K562 (cell line): ENCODE data around the gene HSD17B8. TPM values are rescaled to one million over a fixed set of nuclear protein-coding genes. Genes with fewer than 3 reads are reported as not detected.

Experiments
- BMI1 ChIP-seq: fragments of 150-350 bp; IDR thresholded peaks from 2 replicates; pipeline ENCODE4 v1.6.1; 2014; ENCODE audit warnings: low read length
- CHD1 ChIP-seq: fragments of 200-600 bp; sonication (generic); IDR thresholded peaks from one replicate; pipeline ENCODE4 v1.6.1; 2012; ENCODE audit warnings: mild to moderate bottlenecking, moderate library complexity, low read length, inconsistent platforms
- EHMT2 ChIP-seq: fragments of 450-650 bp; IDR thresholded peaks from 2 replicates; pipeline ENCODE4 v1.6.1; 2018; ENCODE audit warnings: antibody characterized with exemption
- EWSR1 ChIP-seq: fragments of 450-650 bp; IDR thresholded peaks from 2 replicates; pipeline ENCODE4 v1.6.1; 2018; ENCODE audit warnings: borderline replicate concordance, mild to moderate bottlenecking, low read depth, moderate library complexity; ENCODE audit not compliant: partially characterized antibody
- GATAD2A ChIP-seq: fragments of 450-650 bp; IDR thresholded peaks from 2 replicates; pipeline ENCODE4 v1.6.1; 2017
- KDM2B ChIP-seq: fragments of 250-450 bp; sonication (Bioruptor Pico); IDR thresholded peaks from 2 replicates; pipeline ENCODE4 v1.8.0; 2021; ENCODE audit warnings: mild to moderate bottlenecking, moderate library complexity
- MTF1 ChIP-seq: fragments of 250-450 bp; sonication (Bioruptor Pico); IDR thresholded peaks from 2 replicates; pipeline ENCODE4 v1.9.0; 2021; ENCODE audit warnings: moderate library complexity, mild to moderate bottlenecking, inconsistent platforms, borderline replicate concordance
- NKRF ChIP-seq: fragments of 450-650 bp; IDR thresholded peaks from 2 replicates; pipeline ENCODE4 v1.6.1; 2016; ENCODE audit warnings: borderline replicate concordance
- POLR2AphosphoS5 ChIP-seq: IDR thresholded peaks from 2 replicates; pipeline ENCODE4 v1.6.1; 2011; ENCODE audit warnings: mild to moderate bottlenecking, low read depth, low read length, moderate library complexity; ENCODE audit not compliant: control insufficient read depth, insufficient read depth
- SMARCE1 ChIP-seq: fragments of 450-650 bp; IDR thresholded peaks from 2 replicates; pipeline ENCODE4 v1.7.1; 2016; ENCODE audit warnings: mild to moderate bottlenecking
- SPI1 ChIP-seq: IDR thresholded peaks from 2 replicates; pipeline ENCODE4 v1.6.1; 2011; ENCODE audit warnings: low read depth, low read length, control low read depth, borderline replicate concordance
- SRSF3 ChIP-seq: fragments of 200-400 bp; formaldehyde crosslinking; IDR thresholded peaks from 2 replicates; pipeline ENCODE4 v1.6.1; 2016; ENCODE audit warnings: mild to moderate bottlenecking, low read length, moderate library complexity; ENCODE audit not compliant: insufficient read depth
- YY1 ChIP-seq, 3 experiments: IDR thresholded peaks; 2 replicates each; pipeline ENCODE4 v1.6.1; 2011; ENCODE audit warnings: low read length in 2 of 3, mild to moderate bottlenecking in 2 of 3, moderate library complexity in 2 of 3, borderline replicate concordance in 1 of 3, control low read depth in 1 of 3, low read depth in 1 of 3; ENCODE audit not compliant: insufficient read depth in 3 of 3, insufficient replicate concordance in 2 of 3, control insufficient read depth in 1 of 3, insufficient read length in 1 of 3; ENCODE audit errors: extremely low read depth in 1 of 3
- ZBED1 ChIP-seq: IDR thresholded peaks from 2 replicates; pipeline ENCODE4 v1.6.1; 2014
- ZNF197 ChIP-seq: fragments of 200-800 bp; sonication (Bioruptor generic); IDR thresholded peaks from 2 replicates; pipeline ENCODE4 v1.6.1; 2016; ENCODE audit warnings: low read depth, missing genetic modification characterization, missing compliant biosample characterization
- ZNF239 ChIP-seq: fragments of 250-450 bp; sonication (Bioruptor Pico); IDR thresholded peaks from 2 replicates; pipeline ENCODE4 v1.4.0; 2020; ENCODE audit warnings: mild to moderate bottlenecking
- ZNF740 ChIP-seq, 3 experiments: fragments of 200-800 bp in 1 of 3; sonication (Bioruptor generic) in 1 of 3; sonication (generic) in 1 of 3; formaldehyde crosslinking in 1 of 3; IDR thresholded peaks; 2 replicates each; pipeline versions ENCODE4 v1.6.1 to v1.8.0; 2016 to 2022; ENCODE audit warnings: mild to moderate bottlenecking in 2 of 3, missing compliant biosample characterization in 2 of 3, missing genetic modification characterization in 2 of 3, missing genetic modification reagents in 1 of 3
- polyA plus RNA-seq, 8 experiments: library from polyadenylated mRNA; depleted of rRNA in 4 of 8; stranded (reverse) in 5 of 8; unstranded in 3 of 8; fragments of >200 nt; fragmentation: Nextera tagmentation in 2 of 8; fragmentation: Illumina TruSeq in 1 of 8; extraction: Ambion mirVana in 2 of 8; extraction: Trizol in 1 of 8; gene quantifications; 2 replicates each; pipeline versions ENCODE4 v1.2.1 to v1.2.3, GENCODE V29; 2011 to 2014; ENCODE audit warnings: inconsistent platforms in 1 of 8, missing spikeins in 1 of 8
- total RNA-seq, 7 experiments: library from RNA; depleted of rRNA in 6 of 7; stranded (reverse); fragments of >200 nt in 6 of 7; fragmentation: Illumina TruSeq in 2 of 7; extraction: Trizol in 2 of 7; gene quantifications; 2 replicates each; pipeline versions ENCODE4 v1.2.1 to v1.2.3, GENCODE V29; 2011 to 2021; ENCODE audit warnings: low replicate concordance in 1 of 7
- TF ChIP-seq, protein P1 (sequence below): fragments of 250-450 bp; sonication (Bioruptor Pico); IDR thresholded peaks from 2 replicates; pipeline ENCODE4 v1.4.0; 2020; ENCODE audit warnings: borderline replicate concordance
- TF ChIP-seq, protein P2 (sequence below): sonication (generic); formaldehyde crosslinking; IDR thresholded peaks from 2 replicates; pipeline ENCODE4 v1.8.0; 2023; ENCODE audit warnings: mild to moderate bottlenecking, missing genetic modification reagents
- TF ChIP-seq, protein P3 (sequence below): fragments of 200-800 bp; sonication (Bioruptor generic); IDR thresholded peaks from 2 replicates; pipeline ENCODE4 v1.6.1; 2017; ENCODE audit warnings: missing genetic modification characterization, missing compliant biosample characterization

HSD17B8 gene
- total and polyA plus RNA-seq, 9 of the 15 experiments (the other 6 are each of a cell fraction or from before 2014, with no cell fraction given) = 3.7 to 35.2 (median 14.2) TPM

- TF ChIP-seq CHD1 (peak; percentile 92), ZNF740 (CRISPR knock-in tag; IDR thresholded peaks at IDR 0.05) (0 out of 2 replicates have a peak, but pooled peaks have one; percentile 34), ZNF740 (tag; IDR thresholded peaks at IDR 0.05) (no peak), SMARCE1 (0 out of 2 replicates have a peak, but pooled peaks have one; percentile 26), EHMT2 (no peak), BMI1 (no peak), EWSR1 (no peak), KDM2B (CRISPR knock-in tag) (no peak), YY1 (IDR thresholded peaks at IDR 0.05; ENCODE audit: borderline replicate concordance in 1 of 3, control insufficient read depth in 1 of 3, extremely low read depth in 1 of 3, insufficient read depth in 3 of 3, insufficient read length in 1 of 3, insufficient replicate concordance in 2 of 3, low read depth in 1 of 3, low read length in 2 of 3) (peak in 1 of 3 experiments; percentile 26), ZNF197 (CRISPR knock-in tag) (no peak), SRSF3 (no peak), NKRF (no peak), SPI1 (no peak), GATAD2A (peak; percentile 30; the same call in 1 of the 2 replicates), MTF1 (CRISPR knock-in tag) (no peak), ZBED1 (no peak), ZNF239 (CRISPR knock-in tag) (no peak), POLR2AphosphoS5 (no peak; the same call in 1 of the 2 replicates)
- TF ChIP-seq, protein P1, sequence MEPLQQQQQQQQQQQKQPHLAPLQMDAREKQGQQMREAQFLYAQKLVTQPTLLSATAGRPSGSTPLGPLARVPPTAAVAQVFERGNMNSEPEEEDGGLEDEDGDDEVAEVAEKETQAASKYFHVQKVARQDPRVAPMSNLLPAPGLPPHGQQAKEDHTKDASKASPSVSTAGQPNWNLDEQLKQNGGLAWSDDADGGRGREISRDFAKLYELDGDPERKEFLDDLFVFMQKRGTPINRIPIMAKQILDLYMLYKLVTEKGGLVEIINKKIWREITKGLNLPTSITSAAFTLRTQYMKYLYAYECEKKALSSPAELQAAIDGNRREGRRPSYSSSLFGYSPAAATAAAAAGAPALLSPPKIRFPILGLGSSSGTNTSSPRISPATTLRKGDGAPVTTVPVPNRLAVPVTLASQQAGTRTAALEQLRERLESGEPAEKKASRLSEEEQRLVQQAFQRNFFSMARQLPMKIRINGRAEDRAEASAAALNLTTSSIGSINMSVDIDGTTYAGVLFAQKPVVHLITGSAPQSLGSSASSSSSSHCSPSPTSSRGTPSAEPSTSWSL = no peak
- TF ChIP-seq, protein P2, sequence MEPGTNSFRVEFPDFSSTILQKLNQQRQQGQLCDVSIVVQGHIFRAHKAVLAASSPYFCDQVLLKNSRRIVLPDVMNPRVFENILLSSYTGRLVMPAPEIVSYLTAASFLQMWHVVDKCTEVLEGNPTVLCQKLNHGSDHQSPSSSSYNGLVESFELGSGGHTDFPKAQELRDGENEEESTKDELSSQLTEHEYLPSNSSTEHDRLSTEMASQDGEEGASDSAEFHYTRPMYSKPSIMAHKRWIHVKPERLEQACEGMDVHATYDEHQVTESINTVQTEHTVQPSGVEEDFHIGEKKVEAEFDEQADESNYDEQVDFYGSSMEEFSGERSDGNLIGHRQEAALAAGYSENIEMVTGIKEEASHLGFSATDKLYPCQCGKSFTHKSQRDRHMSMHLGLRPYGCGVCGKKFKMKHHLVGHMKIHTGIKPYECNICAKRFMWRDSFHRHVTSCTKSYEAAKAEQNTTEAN (CRISPR knock-in tag) = peak; percentile 76; the same call in 1 of the 2 replicates
- TF ChIP-seq, protein P3, sequence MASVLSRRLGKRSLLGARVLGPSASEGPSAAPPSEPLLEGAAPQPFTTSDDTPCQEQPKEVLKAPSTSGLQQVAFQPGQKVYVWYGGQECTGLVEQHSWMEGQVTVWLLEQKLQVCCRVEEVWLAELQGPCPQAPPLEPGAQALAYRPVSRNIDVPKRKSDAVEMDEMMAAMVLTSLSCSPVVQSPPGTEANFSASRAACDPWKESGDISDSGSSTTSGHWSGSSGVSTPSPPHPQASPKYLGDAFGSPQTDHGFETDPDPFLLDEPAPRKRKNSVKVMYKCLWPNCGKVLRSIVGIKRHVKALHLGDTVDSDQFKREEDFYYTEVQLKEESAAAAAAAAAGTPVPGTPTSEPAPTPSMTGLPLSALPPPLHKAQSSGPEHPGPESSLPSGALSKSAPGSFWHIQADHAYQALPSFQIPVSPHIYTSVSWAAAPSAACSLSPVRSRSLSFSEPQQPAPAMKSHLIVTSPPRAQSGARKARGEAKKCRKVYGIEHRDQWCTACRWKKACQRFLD = no peak
These were observed 3.2 kb downstream of the HSD17B8 start (continued) for GRCh38 chr6:33207552-33208090.
